Activated T-cell treated with anti-CD3 and anti-CD28 coated beads for 4 hours (primary cell): Measurements from ENCODE around the gene PAQR4.

Experiments
- DNase-seq: peaks from one replicate; pipeline ENCODE4 v3.0.0-alpha.2; 2020

PAQR4 gene

GRCh38 chr16:2981177-2981898, 12.2 kb downstream of the PAQR4 start:
- no peak for DNase-seq

DNA sequence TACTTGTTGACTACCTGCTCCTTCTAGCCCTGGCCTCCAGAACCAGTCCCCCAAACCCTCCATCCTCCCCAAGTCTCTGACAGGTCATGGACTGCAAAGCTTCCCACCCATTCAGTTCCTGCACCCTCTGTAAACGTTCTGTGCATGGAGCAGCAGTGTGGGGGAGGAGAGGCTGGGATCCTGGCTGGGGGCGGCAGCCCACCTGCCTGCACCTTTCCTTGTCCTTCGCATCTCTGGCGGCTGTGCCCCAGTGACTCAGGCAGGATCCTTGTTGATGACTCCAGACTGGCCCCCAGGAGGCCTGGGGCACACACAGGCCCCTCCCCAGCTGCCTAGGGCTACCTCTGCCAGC, 12.7 kb downstream of the PAQR4 start:
- no peak for DNase-seq

DNA sequence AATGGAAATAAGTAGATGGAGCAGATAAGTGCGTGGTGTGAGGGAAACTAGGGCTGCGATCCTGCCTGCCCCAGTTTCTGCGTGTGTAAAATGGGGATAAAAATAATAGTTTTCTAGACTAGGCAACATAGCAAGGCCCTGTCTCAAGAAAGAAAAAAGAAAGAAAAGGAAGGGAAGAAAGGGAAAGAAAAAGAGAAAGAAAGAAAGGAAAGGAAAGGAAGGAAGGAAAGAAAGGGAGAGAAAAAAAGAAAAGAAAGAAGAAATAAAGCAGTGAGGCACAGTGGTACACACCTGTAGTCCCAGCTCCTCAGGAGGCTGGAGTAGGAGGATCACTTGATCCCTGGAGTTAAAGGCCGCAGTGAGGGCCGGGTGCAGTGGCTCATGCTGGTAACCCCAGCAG, 13.3 kb downstream of the PAQR4 start:
- DNase-seq, result no peak

GRCh38 chr16:2983706-2984136, 14.6 kb downstream of the PAQR4 start:
- peak; percentile 57 for DNase-seq

GRCh38 chr16:2985462-2985861, 16.3 kb downstream of the PAQR4 start:
- DNase-seq, result no peak

GRCh38 chr16:2985893-2986355, 16.8 kb downstream of the PAQR4 start:
- no peak for DNase-seq

- DNase-seq, result no peak
Observed at GRCh38 chr16:2986623-2987188, 17.6 kb downstream of the PAQR4 start.

GRCh38 chr16:2987286-2987685, 18.1 kb downstream of the PAQR4 start:
- no peak for DNase-seq

DNA sequence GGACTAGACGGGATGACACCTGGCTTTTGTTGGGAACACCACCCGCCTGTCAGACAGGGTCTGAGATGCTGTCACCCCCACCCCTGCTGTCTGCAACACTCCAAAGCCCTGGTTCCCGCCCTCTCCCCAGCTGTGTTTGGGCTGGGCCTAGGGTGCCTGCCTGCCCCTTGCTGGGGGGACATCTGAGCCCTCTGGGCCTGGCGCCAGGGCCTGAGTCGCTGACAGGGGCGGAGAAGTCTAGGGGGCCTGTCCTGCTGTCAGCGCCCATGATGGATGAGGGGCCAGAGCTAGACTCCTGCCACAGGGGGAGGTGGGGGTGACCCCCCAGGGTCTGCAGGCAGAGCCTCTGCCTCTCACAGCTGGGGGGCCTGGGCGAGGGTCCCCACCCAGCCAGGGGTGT, 18.7 kb downstream of the PAQR4 start:
- DNase-seq, result no peak

GRCh38 chr16:2988590-2989099, 19.5 kb downstream of the PAQR4 start:
- no peak for DNase-seq

- DNase-seq, result no peak
Observed at GRCh38 chr16:2990891-2991290, 21.7 kb downstream of the PAQR4 start.

DNA sequence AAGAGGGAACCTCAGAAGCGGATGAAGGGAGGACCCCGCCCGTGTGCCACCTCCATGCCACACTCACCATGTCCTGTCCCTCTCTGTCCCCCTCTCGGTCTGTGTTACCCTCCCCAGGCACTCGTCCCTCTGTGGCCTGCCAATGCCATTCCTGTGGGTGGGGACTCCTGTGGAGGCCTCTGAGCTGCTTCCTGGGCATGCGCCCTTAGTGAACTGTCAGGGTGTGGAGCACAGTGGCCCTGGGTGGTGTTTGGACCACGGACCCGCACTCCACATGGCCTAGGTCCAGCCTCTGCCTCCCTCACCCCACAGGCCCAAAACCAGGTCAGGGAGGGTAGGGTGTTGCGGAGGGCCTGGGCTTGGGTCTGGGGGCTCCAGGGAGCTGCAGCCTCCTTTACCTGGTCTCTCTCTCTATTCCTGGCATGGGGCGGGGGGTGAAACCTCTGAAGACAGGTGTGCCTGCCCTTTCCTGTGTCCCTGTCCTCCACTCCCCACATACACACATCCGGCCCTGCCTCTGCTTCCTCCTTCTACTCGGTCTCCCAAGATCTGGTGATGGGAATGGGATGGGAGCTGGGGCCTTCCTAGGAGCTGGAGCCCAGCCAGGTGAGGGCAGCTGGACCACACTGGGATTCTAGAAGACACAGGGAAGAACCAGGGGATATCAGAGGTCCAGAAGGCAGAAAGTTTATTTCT, 22.6 kb downstream of the PAQR4 start:
- no peak for DNase-seq

GRCh38 chr16:2992383-2993081, 23.4 kb downstream of the PAQR4 start:
- no peak for DNase-seq

- no peak for DNase-seq
Observed at GRCh38 chr16:2996298-2996697, 27.1 kb downstream of the PAQR4 start.

- DNase-seq, result no peak
Observed at GRCh38 chr16:2999929-3000328, 30.8 kb downstream of the PAQR4 start.

DNA sequence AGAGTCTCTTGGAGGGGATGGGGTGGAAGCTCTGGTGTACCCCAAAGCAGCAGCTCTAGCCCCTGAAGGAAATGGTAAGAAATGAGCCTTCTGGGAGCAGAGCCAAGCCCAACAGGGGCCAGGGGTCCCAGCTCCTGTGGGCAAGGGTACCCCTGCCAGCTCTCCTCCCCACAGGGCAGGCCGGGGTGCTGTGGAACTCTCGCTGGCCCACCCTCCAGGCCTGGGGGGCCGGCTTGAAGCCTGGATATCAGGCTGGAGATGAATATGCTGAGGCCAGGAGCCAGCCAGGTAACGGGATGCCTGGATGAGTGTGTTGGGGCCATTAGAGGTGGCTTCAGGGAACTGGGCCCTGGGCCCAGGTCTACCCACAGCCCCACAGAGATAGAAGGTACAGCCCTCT, 31.4 kb downstream of the PAQR4 start:
- DNase-seq, result no peak

DNA sequence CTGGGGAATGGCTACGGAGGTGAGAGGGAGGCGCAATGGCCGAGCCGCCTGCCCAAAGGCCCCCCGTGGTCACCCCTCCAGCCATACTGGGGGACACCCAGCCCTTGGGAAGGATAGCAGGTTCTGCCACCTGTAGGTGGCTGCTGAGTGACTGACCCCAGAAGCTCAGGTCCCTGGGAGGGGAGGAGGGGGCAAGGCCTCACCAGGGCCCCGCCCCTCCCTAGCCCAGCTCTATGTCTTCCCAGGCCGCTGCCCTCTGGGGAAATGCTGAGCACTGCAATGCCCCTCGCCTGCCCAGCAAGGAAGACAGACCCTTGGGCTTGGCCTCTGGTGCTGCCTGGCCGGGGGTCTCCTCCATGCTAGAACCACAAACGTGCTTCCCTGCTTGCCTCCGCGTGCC, 32.2 kb downstream of the PAQR4 start:
- no peak for DNase-seq

DNA sequence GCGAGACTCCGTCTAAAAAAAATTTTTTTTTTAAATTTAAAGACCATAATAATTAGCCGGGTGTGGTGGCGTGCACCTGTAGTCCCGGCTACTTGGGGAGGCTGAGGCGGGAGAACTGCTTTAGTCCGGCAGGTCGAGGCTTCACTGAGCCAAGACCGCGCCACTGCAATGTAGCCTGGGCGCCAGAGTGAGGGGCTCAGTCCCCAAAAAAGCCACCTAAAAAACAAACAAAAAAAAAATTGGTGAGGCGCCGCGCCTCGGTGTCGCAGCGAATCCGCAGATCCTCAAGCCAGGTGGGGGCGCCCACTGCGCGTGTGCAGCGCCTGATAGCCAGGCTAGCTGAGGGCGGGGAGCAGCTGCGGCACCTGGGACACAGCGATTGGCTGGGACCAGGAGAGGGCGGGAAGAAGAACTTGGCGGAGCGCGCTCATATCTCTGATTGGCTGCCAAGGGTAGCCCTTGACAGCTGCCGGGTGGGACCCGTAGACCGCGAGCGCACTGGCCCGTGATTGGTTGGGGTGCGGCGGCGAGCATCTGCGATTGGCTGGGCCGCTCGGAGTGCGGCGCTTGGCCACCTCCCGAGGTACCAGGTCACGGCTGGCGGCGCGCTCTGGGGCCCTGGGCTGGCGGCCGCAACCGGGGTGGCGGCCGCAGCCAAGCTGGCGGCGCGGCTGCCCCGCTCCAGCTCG, 34.6 kb downstream of the PAQR4 start:
- peak; percentile 88 for DNase-seq

DNA sequence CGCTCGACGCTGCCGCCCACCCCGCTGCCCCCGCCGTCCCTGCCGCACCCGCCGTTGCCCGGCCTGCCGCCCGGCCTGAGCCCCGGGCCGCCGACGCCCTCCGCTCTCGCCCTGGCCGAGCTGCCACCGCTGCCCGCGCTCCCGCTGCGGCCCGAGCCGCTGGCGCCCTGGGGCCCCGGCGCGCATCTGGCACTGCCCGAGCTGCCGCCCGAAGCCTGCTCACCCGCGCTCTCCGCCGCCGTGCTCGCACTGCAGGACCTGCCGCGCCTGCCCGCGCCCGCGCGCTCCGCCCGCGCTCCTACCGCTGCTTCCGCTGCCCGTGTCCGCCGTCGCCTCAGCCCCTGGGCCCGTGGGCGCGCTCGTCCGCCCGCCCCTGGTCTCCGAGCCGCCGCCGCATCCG, 35.2 kb downstream of the PAQR4 start:
- DNase-seq, result no peak

- no peak for DNase-seq
Observed at GRCh38 chr16:3004781-3005284, 35.7 kb downstream of the PAQR4 start.

DNA sequence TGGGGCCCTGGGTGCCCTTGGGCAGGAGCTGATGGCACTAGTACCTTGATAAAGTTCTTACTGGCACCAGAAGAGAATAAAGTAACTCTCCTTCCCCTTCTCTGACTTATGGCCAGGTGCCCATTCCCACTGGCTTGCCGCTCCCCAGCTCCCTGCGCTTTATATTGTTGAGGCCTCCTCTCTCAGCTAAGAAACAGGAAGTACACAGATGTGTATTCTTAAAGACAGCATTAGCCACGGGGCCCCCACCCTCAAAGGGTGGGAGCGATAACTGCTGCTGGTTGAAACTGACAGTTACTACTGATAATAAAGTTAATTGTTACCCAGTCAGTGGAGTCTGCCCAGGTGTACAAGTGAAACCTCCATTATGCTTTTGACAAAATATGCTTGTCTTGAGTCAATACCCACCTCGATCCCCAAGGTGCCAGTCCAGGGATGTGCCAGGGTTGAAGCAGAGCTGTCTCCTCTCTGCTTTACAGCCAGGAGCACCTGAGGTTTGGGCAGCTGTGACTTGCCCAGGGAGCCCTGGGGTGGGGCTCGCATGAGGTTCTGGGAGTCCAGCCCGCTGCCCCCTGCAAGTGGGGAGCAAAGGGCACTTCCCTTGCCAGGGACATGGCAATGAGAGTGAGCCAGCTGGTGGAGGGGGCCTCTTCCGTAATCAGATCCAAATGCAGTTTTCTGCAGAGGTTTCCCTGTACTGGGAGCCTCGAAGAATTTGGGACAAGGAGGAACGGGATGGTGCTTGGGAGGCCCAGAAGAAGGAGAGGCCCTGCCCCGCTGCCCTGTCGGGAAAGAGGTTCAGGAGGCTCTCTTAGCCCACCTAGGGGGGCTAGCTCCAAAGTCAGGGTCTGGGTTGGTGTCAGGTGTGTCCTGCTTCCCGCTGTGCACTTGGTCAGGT, 38.2 kb downstream of the PAQR4 start:
- no peak for DNase-seq
